ENCODE results near the gene MMD.

- TF ChIP-seq GATA2 (IDR thresholded peaks at IDR 0.05; ENCODE audit: low read depth, low read length) = no peak
- no peak for TF ChIP-seq GATA3 (IDR thresholded peaks at IDR 0.05; ENCODE audit: low read depth, low read length)
These were observed 32.8 kb downstream of the MMD start for GRCh38 chr17:55388842-55389241.
